HG03159 (cell line): ENCODE measurements around the gene OSBPL6.
A peak's percentile ranks its signal among the peaks of the same experiment; 100 is the strongest.
"Not testable (repeated sequence)": the region's sequence is repeated elsewhere in the genome, so short reads cannot be mapped to it uniquely, and the experiment has no call there.

ENCODE experiments used
- ATAC-seq: cut with Tn5 transposase; IDR thresholded peaks from one replicate; pipeline ENCODE4 v1.9.1; 2021; ENCODE audit warnings: mild to moderate bottlenecking, moderate library complexity; ENCODE audit not compliant: unreplicated experiment

Gene OSBPL6

GRCh38 chr2:178394859-178395258, 200.5 kb downstream of the OSBPL6 start:
- ATAC-seq = no peak

DNA sequence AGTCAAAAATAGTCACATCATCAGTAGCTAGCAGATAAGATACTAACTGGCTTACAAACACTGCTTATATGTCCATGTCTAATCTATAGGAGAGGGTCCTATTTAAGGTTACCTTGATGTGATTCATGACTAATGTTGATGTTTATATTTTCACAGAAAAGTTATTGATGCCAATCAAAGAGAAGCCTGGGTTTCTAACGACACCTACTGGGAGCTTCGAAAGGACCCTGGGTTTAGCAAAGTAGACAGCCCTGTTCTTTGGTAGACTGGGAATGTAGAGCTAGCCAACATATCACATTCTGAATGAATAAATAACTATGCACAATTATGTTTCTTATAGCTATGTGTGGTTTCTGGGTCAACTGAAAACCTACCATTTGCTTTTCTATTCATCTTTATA, 201.0 kb downstream of the OSBPL6 start:
- no peak for ATAC-seq

DNA sequence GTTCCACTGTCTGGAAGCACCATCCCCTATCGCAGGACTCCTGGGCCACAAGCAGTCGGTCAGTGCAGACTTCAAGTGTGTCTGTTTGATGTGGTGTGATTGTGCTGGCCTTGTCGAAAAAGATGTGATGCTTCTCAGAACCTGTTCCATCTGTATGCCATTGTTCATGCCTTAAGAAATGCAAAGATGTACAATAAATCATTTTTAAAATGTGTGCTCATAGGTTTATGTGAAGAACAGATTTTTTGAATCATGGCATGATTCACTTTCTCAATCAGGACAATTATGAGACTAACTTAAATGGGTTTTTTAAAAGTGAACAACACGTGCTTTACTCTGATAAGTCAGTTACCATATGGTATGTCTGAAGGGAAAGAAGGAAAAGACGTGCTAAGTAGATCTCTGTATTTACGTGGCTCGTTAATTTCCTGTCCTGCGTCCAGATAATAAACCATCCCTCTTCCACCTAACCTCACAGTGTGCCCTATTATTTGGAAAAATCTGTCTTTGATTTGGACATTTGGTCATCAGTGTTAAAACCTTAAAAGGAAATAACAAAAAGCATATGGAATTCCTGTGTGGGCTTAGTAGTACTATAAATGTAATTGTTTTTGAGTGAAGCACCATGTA, 201.7 kb downstream of the OSBPL6 start:
- no peak for ATAC-seq

GRCh38 chr2:178397002-178397605, 202.8 kb downstream of the OSBPL6 start:
- ATAC-seq = peak; percentile 83

- no peak for ATAC-seq
Measured at GRCh38 chr2:178401994-178402437, 207.7 kb downstream of the OSBPL6 start.

- peak; percentile 39 for ATAC-seq
Measured at GRCh38 chr2:178403671-178404306, 209.5 kb downstream of the OSBPL6 start.

DNA sequence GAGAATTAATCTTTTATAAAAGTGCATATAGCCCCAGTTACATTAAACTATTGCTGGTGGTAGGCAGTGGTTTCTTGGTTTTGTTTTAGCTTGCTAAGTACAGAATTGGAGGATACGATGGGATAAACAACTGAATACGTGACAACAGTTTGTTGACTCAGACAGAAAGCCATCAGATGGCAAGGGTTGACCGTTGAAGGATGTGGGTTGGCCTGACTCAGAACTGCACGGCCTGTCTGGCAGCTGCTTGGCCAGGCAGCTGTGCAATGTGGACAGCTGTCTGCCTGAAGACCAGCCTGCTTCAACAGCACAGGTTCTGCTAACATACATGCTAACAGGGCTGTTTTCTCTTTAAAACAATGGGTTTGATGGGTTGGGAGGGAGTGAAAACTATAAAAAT, 210.1 kb downstream of the OSBPL6 start:
- ATAC-seq = peak; percentile 99

DNA sequence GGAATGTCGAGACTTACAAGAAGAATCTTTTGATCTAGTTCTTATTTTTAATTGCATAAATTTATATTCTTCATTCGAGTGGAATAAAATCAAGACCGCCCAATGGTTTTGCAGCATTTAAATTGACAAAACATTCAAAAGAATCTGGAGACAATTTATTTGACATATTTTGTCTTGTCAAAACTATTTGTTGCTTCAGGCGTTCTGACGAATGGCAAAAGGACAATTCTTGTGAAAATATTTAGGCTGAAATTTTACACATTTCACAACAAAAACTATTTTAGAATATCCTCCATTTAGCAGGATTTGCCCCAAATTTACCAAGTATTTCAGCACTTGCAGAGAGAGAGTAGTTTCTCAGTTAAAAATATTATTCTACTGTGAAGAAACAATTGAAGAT, 214.9 kb downstream of the OSBPL6 start:
- no peak for ATAC-seq

GRCh38 chr2:178412047-178412446, 217.7 kb downstream of the OSBPL6 start:
- no peak for ATAC-seq

DNA sequence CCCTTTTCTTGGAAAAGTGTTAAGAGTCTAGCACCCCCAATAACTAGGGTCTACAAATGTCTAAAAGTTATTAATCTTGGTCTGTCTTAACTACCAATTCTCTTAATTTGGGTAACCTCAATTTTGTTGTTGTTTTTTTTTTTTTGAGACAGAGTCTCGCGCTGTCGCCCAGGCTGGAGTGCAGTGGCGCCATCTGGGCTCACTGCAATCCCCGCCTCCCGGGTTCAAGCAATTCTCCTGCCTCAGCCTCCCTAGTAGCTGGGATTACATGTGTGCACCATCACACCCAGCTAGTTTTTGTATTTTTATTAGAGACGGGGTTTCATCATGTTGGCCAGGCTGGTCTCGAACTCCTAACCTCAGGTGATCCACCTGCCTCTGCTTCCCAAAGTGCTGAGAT, 218.1 kb downstream of the OSBPL6 start:
- not testable (repeated sequence) for ATAC-seq

DNA sequence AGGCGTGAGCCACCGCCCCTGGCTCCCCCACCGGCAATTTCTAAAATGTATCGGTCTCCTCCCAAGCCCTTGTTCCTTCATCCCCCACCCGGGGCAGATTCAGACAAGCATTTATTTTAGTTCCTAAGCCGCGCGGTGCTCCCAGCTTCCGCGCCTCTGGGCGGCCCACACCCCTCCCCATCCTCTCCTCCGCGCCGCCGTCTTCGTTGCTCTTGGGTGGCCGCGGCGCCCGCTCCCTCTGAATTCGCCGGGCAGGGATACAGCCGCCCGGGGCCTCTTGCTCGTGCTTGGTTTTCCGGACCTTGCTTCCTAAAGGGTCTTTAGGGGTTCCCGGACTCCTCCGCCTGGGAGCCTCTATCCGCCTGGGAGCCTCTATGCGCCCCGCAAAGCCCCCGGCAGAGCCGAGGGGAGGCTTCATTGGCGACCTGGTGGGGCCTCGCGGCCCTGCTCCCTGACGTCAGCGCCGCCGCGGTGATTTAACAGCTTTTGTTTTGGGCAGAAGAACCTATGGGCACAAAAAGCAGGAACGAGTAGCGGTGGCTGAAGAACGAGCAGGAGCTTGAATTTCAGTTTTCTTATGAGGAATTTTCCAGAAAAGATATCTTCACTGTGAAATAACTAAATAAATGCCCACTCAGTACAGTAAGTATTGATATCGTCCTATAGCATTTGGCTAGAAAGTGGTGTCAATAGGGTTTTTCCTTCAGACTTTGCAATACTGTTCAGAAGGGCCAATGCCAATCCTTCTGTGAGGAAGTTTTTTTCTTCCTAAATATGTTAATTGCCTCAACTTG, 219.4 kb downstream of the OSBPL6 start:
- peak; percentile 78 for ATAC-seq

- ATAC-seq = peak; percentile 73
Measured at GRCh38 chr2:178414266-178415247, 220.2 kb downstream of the OSBPL6 start.

GRCh38 chr2:178415979-178416378, 221.7 kb downstream of the OSBPL6 start:
- ATAC-seq = no peak

DNA sequence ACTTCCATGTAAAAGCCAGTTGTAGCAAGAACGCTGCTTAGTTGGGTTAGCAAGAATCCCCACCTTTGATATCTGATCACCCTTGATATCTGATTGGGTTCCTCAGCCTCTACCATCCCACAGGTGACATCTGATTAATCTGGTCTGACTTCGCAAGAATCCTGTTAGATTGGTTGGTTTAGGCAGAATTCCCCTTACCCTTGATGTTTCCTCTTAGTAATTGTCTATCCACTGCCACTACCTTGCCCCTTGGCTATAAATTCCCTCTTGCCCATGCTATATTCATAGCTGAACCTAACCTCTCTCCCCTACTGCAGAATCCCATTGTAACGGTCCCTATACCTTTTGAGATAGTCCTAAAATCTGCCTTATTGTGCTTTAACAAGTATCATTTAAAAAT, 223.6 kb downstream of the OSBPL6 start:
- ATAC-seq = no peak

DNA sequence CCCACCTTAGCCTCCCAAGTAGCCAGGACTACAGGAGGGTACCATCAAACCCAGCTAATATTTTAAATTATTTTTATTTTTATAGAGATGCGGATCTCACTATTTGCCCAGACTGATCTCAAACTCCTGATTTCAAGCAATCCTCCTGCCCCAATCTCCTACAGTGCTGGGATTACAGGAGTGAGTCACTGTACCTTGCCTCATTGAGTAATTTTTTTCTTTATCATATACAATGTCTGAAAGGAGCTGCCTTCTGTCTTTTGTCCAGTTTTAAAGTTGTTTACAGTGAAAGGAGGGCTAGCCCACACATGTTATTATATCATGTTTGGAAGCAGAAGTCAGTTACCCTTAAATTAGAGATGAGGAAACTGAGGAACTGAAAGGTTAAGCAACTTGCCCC, 224.1 kb downstream of the OSBPL6 start:
- no peak for ATAC-seq

- ATAC-seq = no peak
Measured at GRCh38 chr2:178419123-178419522, 224.8 kb downstream of the OSBPL6 start.

GRCh38 chr2:178420463-178420999, 226.2 kb downstream of the OSBPL6 start:
- ATAC-seq = no peak

- ATAC-seq = no peak
Measured at GRCh38 chr2:178422097-178422496, 227.8 kb downstream of the OSBPL6 start.

- not testable (repeated sequence) for ATAC-seq
Measured at GRCh38 chr2:178423746-178424145, 229.4 kb downstream of the OSBPL6 start.

DNA sequence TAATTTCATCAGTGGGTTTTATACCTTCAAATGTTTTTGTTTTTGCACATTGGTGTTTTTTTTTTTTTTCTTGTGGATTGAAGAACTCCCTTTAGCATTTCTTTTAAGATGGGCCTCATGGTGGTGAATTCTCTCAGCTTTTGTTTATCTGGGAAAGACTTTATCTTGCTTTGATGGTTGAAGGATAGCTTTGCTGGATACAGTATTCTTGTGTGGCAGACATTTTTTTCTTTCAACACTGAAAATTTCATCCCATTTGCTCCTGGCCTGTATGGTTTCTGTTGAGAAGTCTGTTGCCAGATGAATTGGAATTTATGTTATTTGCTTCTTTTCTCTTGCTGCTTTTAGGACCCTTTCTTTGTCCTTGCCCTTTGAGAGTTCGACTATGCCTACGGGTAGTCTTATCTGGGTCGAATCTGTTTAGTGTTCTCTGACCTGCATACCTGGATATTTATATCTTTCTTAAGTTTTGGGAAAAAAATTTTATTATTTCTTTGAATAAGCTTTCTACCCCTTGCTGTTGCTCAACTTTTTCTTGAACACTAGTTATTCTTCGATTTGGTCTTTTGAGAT, 231.0 kb downstream of the OSBPL6 start:
- ATAC-seq = no peak
